ENCODE measurements around the gene TFR2.
A peak's percentile ranks its signal among the peaks of the same experiment; 100 is the strongest.

The TFR2 gene

GRCh38 chr7:100639995-100640516 lies 1.3 kb downstream of the TFR2 start:
- no peak for DNase-seq (ENCODE audit: extremely low read depth, low read depth)
- no peak for TF ChIP-seq CTCF (IDR thresholded peaks at IDR 0.05; ENCODE audit: low read depth, low read length)

DNA sequence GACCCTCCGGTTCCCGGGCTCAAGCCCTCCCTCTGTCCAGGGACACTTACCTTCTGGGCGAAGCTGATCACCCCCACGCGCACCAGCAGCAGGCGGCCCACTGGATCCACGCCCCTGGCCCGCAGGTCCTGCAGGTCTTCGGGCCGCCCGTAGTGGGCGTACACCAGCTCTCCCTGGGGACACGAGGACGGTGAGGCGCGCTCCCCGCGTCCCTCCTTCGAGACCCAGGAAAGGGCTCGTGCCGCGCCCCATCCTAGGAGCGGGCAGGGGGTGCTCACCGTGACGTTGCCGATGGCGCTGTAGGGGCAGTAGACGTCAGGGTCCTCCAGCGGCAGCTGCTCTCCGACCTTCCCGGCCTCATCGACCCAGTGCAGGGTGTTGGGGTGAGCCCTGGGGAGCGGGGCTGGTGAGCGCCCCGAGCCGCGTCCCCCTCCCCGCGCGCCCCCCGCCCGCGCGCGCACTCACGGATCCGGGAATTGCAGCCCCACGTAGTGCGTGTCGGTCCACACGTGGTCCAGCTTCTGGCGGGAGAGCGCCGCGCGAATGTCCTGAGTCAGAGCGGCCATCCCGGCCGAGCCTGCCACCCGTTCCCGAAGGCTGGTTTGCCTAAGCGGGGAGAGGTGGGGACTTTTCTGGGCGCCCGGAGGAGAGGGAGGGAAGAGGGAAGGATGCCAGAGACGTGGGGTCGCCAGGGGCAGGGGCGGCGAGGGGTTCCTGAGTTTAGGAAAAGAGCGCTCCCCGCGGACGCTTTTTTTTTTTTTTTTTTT lies 8.2 kb downstream of the TFR2 start:
- peak; percentile 36 for TF ChIP-seq CTCF (IDR thresholded peaks at IDR 0.05; ENCODE audit: low read depth, low read length)
- no peak for DNase-seq (ENCODE audit: extremely low read depth, low read depth)

GRCh38 chr7:100630066-100630465 lies 11.3 kb downstream of the TFR2 start:
- TF ChIP-seq CTCF (IDR thresholded peaks at IDR 0.05; ENCODE audit: low read depth, low read length), result no peak

DNA sequence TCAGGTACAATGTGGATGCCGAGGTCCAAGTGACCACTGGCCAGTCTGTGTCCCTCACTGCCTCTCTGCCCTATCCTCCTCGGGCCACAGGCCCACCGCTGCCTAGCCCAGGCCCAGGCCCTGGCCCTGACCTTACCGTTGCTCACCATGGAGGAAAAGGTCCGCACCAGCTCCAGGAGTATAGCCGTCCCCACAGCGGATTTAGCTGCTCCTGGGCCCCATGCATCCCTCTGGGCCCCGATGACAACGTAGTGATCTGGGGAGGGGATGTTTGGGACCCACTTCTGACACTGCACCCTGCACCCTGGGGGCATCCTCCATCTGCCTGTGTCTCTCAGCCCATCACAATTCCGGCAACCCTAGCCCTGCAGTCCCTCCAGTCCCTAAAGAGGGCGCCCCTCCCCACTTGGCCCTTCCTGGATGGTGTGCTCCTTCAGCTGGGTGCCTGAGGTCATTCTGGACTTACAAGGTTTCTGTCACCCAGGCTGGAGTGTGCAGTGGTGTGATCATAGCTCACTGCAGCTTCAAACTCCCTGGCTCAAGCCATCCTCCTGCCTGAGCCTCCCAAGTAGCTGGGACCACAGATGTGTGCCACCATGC lies 12.1 kb downstream of the TFR2 start:
- no peak for DNase-seq (ENCODE audit: extremely low read depth, low read depth)
- peak; percentile 16 for TF ChIP-seq CTCF (IDR thresholded peaks at IDR 0.05; ENCODE audit: low read depth, low read length)

More at GRCh38 chr7:100630066-100630465, 11.3 kb downstream of the TFR2 start:
- no peak for DNase-seq (ENCODE audit: extremely low read depth, low read depth)

DNA sequence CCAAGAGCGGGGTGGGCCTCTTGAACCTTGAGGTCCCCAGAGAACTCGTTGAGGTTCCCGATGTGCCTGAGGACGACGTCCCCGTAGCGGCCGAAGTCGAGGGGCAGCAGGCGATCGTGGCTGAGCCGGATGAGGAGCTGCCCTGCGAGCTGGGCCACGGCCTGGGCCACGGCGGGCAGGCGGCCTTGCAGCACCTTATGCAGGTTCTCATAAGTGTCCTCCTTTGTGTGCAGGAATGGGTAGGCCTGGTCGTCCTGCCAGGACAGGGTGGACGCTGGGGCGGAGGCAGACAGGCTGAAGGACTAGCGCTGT lies 14.2 kb downstream of the TFR2 start:
- TF ChIP-seq CTCF (IDR thresholded peaks at IDR 0.05; ENCODE audit: low read depth, low read length), result no peak
- DNase-seq (ENCODE audit: extremely low read depth, low read depth), result no peak

- DNase-seq (ENCODE audit: extremely low read depth, low read depth), result peak; percentile 54
- no peak for TF ChIP-seq CTCF (IDR thresholded peaks at IDR 0.05; ENCODE audit: low read depth, low read length)
These were observed 14.7 kb downstream of the TFR2 start for GRCh38 chr7:100626530-100627237.

DNA sequence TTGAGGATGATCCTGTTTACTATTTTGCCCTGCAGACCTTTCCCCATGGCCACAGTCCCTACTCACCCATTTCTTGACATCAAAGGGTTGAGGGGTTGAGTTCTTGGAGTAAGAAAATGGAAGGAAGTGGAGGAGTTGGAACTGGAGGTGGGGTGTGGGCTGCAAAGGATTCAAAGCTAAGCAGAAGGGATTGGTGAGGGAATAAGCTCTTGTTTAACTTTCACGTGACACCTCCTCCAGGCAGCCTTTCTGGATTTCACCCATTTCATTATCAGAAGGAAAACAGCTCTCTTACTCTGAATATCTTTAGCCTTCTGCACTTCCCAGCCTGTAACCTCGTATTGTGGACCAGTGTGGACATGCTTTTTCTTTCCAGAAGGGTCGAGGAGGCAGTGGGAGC lies 15.3 kb downstream of the TFR2 start:
- TF ChIP-seq CTCF (IDR thresholded peaks at IDR 0.05; ENCODE audit: low read depth, low read length), result no peak

More for the DNA sequence above, 15.3 kb downstream of the TFR2 start:
- DNase-seq (ENCODE audit: extremely low read depth, low read depth), result no peak
